Lower lobe of right lung (tissue), 2 donors: ENCODE results near the gene CCDC148. TPM values are rescaled to one million over a fixed set of nuclear protein-coding genes. Genes with fewer than 3 reads are reported as not detected.
A peak's percentile ranks its signal among the peaks of the same experiment; 100 is the strongest.

Experiments used
- ATAC-seq, 2 donors: fragments of 200-7000 bp; cut with Tn5 transposase; one replicate each; pipeline ENCODE4 v1.9.1; 2020 to 2022; ENCODE audit warnings: mild to moderate bottlenecking in 2 of 2, moderate library complexity in 2 of 2
- DNase-seq: peaks from one replicate; pipeline ENCODE4 v3.0.0-alpha.2; 2020
- H3K27ac ChIP-seq: fragments of 200-600 bp; one replicate; pipeline ENCODE4 v1.8.0; 2022
- H3K27me3 ChIP-seq: fragments of 200-600 bp; one replicate; pipeline ENCODE4 v1.8.0; 2022; ENCODE audit warnings: low read depth
- H3K36me3 ChIP-seq: fragments of 200-600 bp; one replicate; pipeline ENCODE4 v1.8.0; 2022; ENCODE audit warnings: mild to moderate bottlenecking
- H3K4me1 ChIP-seq: fragments of 200-600 bp; one replicate; pipeline ENCODE4 v1.8.0; 2022
- H3K4me3 ChIP-seq: fragments of 200-600 bp; one replicate; pipeline ENCODE4 v1.8.0; 2022; ENCODE audit warnings: mild to moderate bottlenecking
- H3K9me3 ChIP-seq: fragments of 200-600 bp; one replicate; pipeline ENCODE4 v1.8.0; 2022
- intact Hi-C: fragments of 100-400 bp; cut with DNase I; formaldehyde crosslinking; loops from one replicate; pipeline ENCODE4 v1.11.0; 2022
- total RNA-seq: library from RNA; stranded (reverse); fragmentation: NEBNext Ultra II Directional; extraction: Animal tissue kit (Norgen Biotek cat#: 25700); gene quantifications from one replicate; pipeline ENCODE4 v1.2.1, GENCODE V29; 2021
- TF ChIP-seq, protein P1 (sequence below): fragments of 200-600 bp; IDR thresholded peaks from one replicate; pipeline ENCODE4 v1.8.0; 2022; ENCODE audit warnings: antibody characterized with exemption, mild to moderate bottlenecking
- donor health status: DM: no; HTN: yes; CAD: no; lungs with severe emphysema.

CCDC148 gene
- total RNA-seq, 1 donor from 2014 or later, result 2.8 TPM

DNA sequence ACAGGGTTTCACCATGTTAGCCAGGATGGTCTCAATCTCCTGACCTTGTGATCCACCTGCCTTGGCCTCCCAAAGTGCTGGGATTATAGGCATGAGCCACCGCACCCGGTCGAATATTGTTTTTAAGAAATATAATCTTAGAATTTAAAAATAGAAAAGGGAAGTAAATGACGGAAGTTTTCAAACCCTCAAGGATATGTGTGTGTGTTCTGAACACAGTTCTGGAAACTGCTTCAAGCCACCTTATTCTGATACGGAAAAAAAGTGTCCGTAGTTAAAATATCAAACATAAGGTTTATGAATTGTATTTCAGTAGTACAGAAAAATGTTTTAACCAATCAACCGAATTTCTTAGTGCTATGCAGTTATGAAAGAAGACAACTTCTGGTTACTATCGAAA is 239.0 kb downstream of the CCDC148 start:
- no peaks in the 10 kb centered on the region for H3K36me3 ChIP-seq
- DNase-seq (no peak), ATAC-seq (no peak)
- H3K27me3 ChIP-seq, result no peaks in the 10 kb centered on the region
- no peak overlapping the region for H3K27ac ChIP-seq
- H3K4me3 ChIP-seq, result no peak overlapping the region
- H3K4me1 ChIP-seq, result no peaks in the 10 kb centered on the region
- TF ChIP-seq, protein P1, sequence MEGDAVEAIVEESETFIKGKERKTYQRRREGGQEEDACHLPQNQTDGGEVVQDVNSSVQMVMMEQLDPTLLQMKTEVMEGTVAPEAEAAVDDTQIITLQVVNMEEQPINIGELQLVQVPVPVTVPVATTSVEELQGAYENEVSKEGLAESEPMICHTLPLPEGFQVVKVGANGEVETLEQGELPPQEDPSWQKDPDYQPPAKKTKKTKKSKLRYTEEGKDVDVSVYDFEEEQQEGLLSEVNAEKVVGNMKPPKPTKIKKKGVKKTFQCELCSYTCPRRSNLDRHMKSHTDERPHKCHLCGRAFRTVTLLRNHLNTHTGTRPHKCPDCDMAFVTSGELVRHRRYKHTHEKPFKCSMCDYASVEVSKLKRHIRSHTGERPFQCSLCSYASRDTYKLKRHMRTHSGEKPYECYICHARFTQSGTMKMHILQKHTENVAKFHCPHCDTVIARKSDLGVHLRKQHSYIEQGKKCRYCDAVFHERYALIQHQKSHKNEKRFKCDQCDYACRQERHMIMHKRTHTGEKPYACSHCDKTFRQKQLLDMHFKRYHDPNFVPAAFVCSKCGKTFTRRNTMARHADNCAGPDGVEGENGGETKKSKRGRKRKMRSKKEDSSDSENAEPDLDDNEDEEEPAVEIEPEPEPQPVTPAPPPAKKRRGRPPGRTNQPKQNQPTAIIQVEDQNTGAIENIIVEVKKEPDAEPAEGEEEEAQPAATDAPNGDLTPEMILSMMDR, result no peak
- intact Hi-C loops, result no loop called here
- H3K9me3 ChIP-seq, result no peaks in the 10 kb centered on the region

GRCh38 chr2:158214431-158214830 is 242.1 kb downstream of the CCDC148 start:
- Histone ChIP-seq H3K27ac (no peak overlapping the region), H3K9me3 (no peaks in the 10 kb centered on the region), H3K27me3 (no peaks in the 10 kb centered on the region), H3K4me3 (no peak overlapping the region), H3K36me3 (no peaks in the 10 kb centered on the region), H3K4me1 (no peaks in the 10 kb centered on the region)
- ATAC-seq (peak; percentile 66 to 78), DNase-seq (no peak)
- TF ChIP-seq, protein P1, result no peak
- intact Hi-C loops, result no loop called here

- H3K4me3 ChIP-seq, result no peak overlapping the region
- H3K27me3 ChIP-seq, result no peaks in the 10 kb centered on the region
- DNase-seq (no peak), ATAC-seq (no peak)
- H3K4me1 ChIP-seq, result no peaks in the 10 kb centered on the region
- no peaks in the 10 kb centered on the region for H3K36me3 ChIP-seq
- intact Hi-C loops, result no loop called here
- TF ChIP-seq, protein P1, result no peak
- H3K9me3 ChIP-seq, result no peaks in the 10 kb centered on the region
- H3K27ac ChIP-seq, result no peak overlapping the region
Observed at GRCh38 chr2:158213773-158214172, 242.8 kb downstream of the CCDC148 start.

DNA sequence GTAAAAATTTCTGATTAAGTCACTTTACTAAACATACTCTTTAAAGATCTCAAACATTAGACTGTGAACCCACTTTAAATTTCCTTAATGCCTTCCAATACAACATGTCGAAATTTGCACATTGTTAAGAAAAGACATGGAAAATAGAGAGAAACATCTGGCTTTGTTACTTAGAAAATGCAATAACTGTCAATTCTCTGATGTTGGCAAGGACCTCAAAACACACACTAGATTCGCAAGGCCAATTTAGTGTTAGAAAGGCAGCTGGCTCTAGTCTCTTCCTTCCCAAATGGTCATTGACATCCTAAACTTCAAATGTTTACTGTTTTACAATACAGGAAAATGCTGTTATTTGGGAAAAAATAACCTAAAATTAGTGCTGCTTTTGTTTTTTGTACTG is 244.3 kb downstream of the CCDC148 start:
- ATAC-seq (no peak), DNase-seq (no peak)
- Histone ChIP-seq H3K4me3 (no peak overlapping the region), H3K27ac (no peak overlapping the region), H3K4me1 (no peaks in the 10 kb centered on the region), H3K9me3 (no peaks in the 10 kb centered on the region), H3K27me3 (no peaks in the 10 kb centered on the region), H3K36me3 (no peaks in the 10 kb centered on the region)
- intact Hi-C loops, result no loop called here
- TF ChIP-seq, protein P1, result no peak

DNA sequence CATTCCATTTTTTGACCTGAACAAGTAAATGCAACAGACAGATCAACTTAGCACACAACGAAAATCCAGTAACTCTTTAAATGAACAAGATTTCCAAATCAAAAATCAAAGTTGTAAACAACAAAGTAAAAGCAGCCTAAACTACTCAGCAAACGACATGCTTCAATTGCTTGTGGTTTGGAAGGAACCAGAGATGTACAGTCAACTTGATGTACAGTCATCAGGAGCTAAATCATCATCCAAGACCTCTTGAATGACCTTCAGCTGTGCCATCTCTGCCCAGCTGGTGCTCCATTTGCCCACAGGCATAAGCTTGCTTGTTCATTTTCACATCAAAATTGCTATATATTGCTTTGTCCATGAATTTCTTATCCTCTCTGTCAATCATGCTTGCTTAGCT is 245.1 kb downstream of the CCDC148 start:
- DNase-seq, result no peak
- no peak overlapping the region for H3K27ac ChIP-seq
- H3K9me3 ChIP-seq, result no peaks in the 10 kb centered on the region
- no peaks in the 10 kb centered on the region for H3K4me1 ChIP-seq
- no peak for ATAC-seq
- no peaks in the 10 kb centered on the region for H3K27me3 ChIP-seq
- no peaks in the 10 kb centered on the region for H3K36me3 ChIP-seq
- H3K4me3 ChIP-seq, result no peak overlapping the region
- intact Hi-C loops, result no loop called here
- TF ChIP-seq, protein P1, result no peak

- Histone ChIP-seq H3K27ac (no peak overlapping the region), H3K27me3 (no peaks in the 10 kb centered on the region), H3K4me3 (no peak overlapping the region), H3K4me1 (peaks cover 5% of the 10 kb centered on the region), H3K36me3 (no peaks in the 10 kb centered on the region), H3K9me3 (no peaks in the 10 kb centered on the region)
- TF ChIP-seq, protein P1, result no peak
- no peak for DNase-seq
- intact Hi-C loops, result no loop called here
- ATAC-seq, result no peak
Observed at GRCh38 chr2:158207354-158207753, 249.2 kb downstream of the CCDC148 start.
